Dendritic cell treated with granulocyte-macrophage colony-stimulating factor and Interleukin-4, amounts not matched to agents 40 ng/mL and 50 ng/mL, for 4 days (primary cell): ENCODE measurements around the gene DIPK1A.

Experiments used
- H3K27ac Mint-ChIP-seq: one replicate; pipeline ENCODE4 v1.8.0; 2022; ENCODE audit warnings: mild to moderate bottlenecking, mixed read lengths
- H3K27me3 Mint-ChIP-seq: one replicate; pipeline ENCODE4 v1.8.0; 2022; ENCODE audit warnings: mild to moderate bottlenecking, mixed read lengths
- H3K36me3 Mint-ChIP-seq: one replicate; pipeline ENCODE4 v1.8.0; 2022; ENCODE audit warnings: low read depth, mixed read lengths
- H3K4me1 Mint-ChIP-seq: one replicate; pipeline ENCODE4 v1.8.0; 2022; ENCODE audit warnings: low read depth, mixed read lengths
- H3K4me3 Mint-ChIP-seq: one replicate; pipeline ENCODE4 v1.8.0; 2022; ENCODE audit warnings: mild to moderate bottlenecking, moderate library complexity, mixed read lengths
- H3K9me3 Mint-ChIP-seq: one replicate; pipeline ENCODE4 v1.8.0; 2022; ENCODE audit warnings: mixed read lengths
- intact Hi-C: fragments of 100-400 bp; cut with micrococcal nuclease; formaldehyde crosslinking; loops from one replicate; pipeline ENCODE4 v1.15.0; 2022

The DIPK1A gene

GRCh38 chr1:92853299-92853698 lies 108.0 kb downstream of the DIPK1A start:
- Mint-ChIP-seq H3K36me3 (peaks cover 54% of the 10 kb centered on the region), H3K4me3 (no peak overlapping the region), H3K27me3 (no peaks in the 10 kb centered on the region), H3K9me3 (no peaks in the 10 kb centered on the region), H3K4me1 (peaks cover 23% of the 10 kb centered on the region), H3K27ac (no peak overlapping the region)
- intact Hi-C loops = no loop called here

- H3K27ac Mint-ChIP-seq = no peak overlapping the region
- no peaks in the 10 kb centered on the region for H3K9me3 Mint-ChIP-seq
- no peaks in the 10 kb centered on the region for H3K27me3 Mint-ChIP-seq
- H3K4me3 Mint-ChIP-seq = no peak overlapping the region
- H3K4me1 Mint-ChIP-seq = peaks cover 23% of the 10 kb centered on the region
- peaks cover 53% of the 10 kb centered on the region for H3K36me3 Mint-ChIP-seq
- intact Hi-C loops = no loop called here
Observed at GRCh38 chr1:92851729-92852128, 109.5 kb downstream of the DIPK1A start.

GRCh38 chr1:92850019-92850418 lies 111.2 kb downstream of the DIPK1A start:
- Mint-ChIP-seq H3K4me3 (no peak overlapping the region), H3K27me3 (no peaks in the 10 kb centered on the region), H3K9me3 (no peaks in the 10 kb centered on the region), H3K4me1 (peaks cover 23% of the 10 kb centered on the region), H3K27ac (no peak overlapping the region), H3K36me3 (peaks cover 57% of the 10 kb centered on the region)
- intact Hi-C loops = no loop called here

- Mint-ChIP-seq H3K36me3 (peaks cover 73% of the 10 kb centered on the region), H3K4me3 (no peak overlapping the region), H3K4me1 (peaks cover 15% of the 10 kb centered on the region), H3K9me3 (no peaks in the 10 kb centered on the region), H3K27me3 (no peaks in the 10 kb centered on the region), H3K27ac (no peak overlapping the region)
- intact Hi-C loops = no loop called here
Observed at GRCh38 chr1:92848201-92848600, 113.1 kb downstream of the DIPK1A start.

- no peaks in the 10 kb centered on the region for H3K4me1 Mint-ChIP-seq
- no peak overlapping the region for H3K4me3 Mint-ChIP-seq
- H3K27me3 Mint-ChIP-seq = no peaks in the 10 kb centered on the region
- H3K9me3 Mint-ChIP-seq = no peaks in the 10 kb centered on the region
- intact Hi-C loops = no loop called here
- H3K27ac Mint-ChIP-seq = no peak overlapping the region
- H3K36me3 Mint-ChIP-seq = peaks cover 80% of the 10 kb centered on the region
Observed at GRCh38 chr1:92845908-92846307, 115.4 kb downstream of the DIPK1A start.

- peaks cover 83% of the 10 kb centered on the region for H3K36me3 Mint-ChIP-seq
- H3K9me3 Mint-ChIP-seq = no peaks in the 10 kb centered on the region
- intact Hi-C loops = no loop called here
- no peak overlapping the region for H3K4me3 Mint-ChIP-seq
- H3K27me3 Mint-ChIP-seq = no peaks in the 10 kb centered on the region
- H3K27ac Mint-ChIP-seq = no peak overlapping the region
- H3K4me1 Mint-ChIP-seq = no peaks in the 10 kb centered on the region
Observed at GRCh38 chr1:92844439-92844838, 116.8 kb downstream of the DIPK1A start.

- peaks cover 85% of the 10 kb centered on the region for H3K36me3 Mint-ChIP-seq
- H3K9me3 Mint-ChIP-seq = no peaks in the 10 kb centered on the region
- H3K4me1 Mint-ChIP-seq = no peaks in the 10 kb centered on the region
- no peak overlapping the region for H3K27ac Mint-ChIP-seq
- intact Hi-C loops = no loop called here
- H3K27me3 Mint-ChIP-seq = no peaks in the 10 kb centered on the region
- no peak overlapping the region for H3K4me3 Mint-ChIP-seq
Observed at GRCh38 chr1:92843429-92844352, 117.6 kb downstream of the DIPK1A start.

GRCh38 chr1:92843046-92843423 lies 118.2 kb downstream of the DIPK1A start:
- no peaks in the 10 kb centered on the region for H3K9me3 Mint-ChIP-seq
- intact Hi-C loops = no loop called here
- H3K4me1 Mint-ChIP-seq = no peaks in the 10 kb centered on the region
- H3K27ac Mint-ChIP-seq = no peak overlapping the region
- no peak overlapping the region for H3K4me3 Mint-ChIP-seq
- H3K36me3 Mint-ChIP-seq = peaks cover 87% of the 10 kb centered on the region
- no peaks in the 10 kb centered on the region for H3K27me3 Mint-ChIP-seq

GRCh38 chr1:92842082-92843045 lies 118.9 kb downstream of the DIPK1A start:
- Mint-ChIP-seq H3K36me3 (peaks cover 92% of the 10 kb centered on the region), H3K27me3 (no peaks in the 10 kb centered on the region), H3K27ac (no peak overlapping the region), H3K4me1 (no peaks in the 10 kb centered on the region), H3K9me3 (no peaks in the 10 kb centered on the region), H3K4me3 (no peak overlapping the region)
- intact Hi-C loops = no loop called here

GRCh38 chr1:92840600-92840999 lies 120.7 kb downstream of the DIPK1A start:
- peaks cover 98% of the 10 kb centered on the region for H3K36me3 Mint-ChIP-seq
- no peak overlapping the region for H3K4me3 Mint-ChIP-seq
- no peaks in the 10 kb centered on the region for H3K4me1 Mint-ChIP-seq
- no peaks in the 10 kb centered on the region for H3K9me3 Mint-ChIP-seq
- H3K27ac Mint-ChIP-seq = no peak overlapping the region
- intact Hi-C loops = no loop called here
- H3K27me3 Mint-ChIP-seq = no peaks in the 10 kb centered on the region

GRCh38 chr1:92839442-92839841 lies 121.8 kb downstream of the DIPK1A start:
- Mint-ChIP-seq H3K4me1 (peaks cover 7% of the 10 kb centered on the region), H3K36me3 (peaks cover 98% of the 10 kb centered on the region), H3K9me3 (no peaks in the 10 kb centered on the region), H3K27me3 (no peaks in the 10 kb centered on the region), H3K4me3 (no peak overlapping the region), H3K27ac (no peak overlapping the region)
- intact Hi-C loops = no loop called here

- Mint-ChIP-seq H3K27ac (no peak overlapping the region), H3K36me3 (peaks cover 98% of the 10 kb centered on the region), H3K9me3 (no peaks in the 10 kb centered on the region), H3K4me1 (peaks cover 17% of the 10 kb centered on the region), H3K27me3 (no peaks in the 10 kb centered on the region), H3K4me3 (no peak overlapping the region)
- intact Hi-C loops = no loop called here
Observed at GRCh38 chr1:92838519-92838918, 122.7 kb downstream of the DIPK1A start.

GRCh38 chr1:92837062-92837461 lies 124.2 kb downstream of the DIPK1A start:
- no peaks in the 10 kb centered on the region for H3K27me3 Mint-ChIP-seq
- peaks cover 98% of the 10 kb centered on the region for H3K36me3 Mint-ChIP-seq
- no peak overlapping the region for H3K4me3 Mint-ChIP-seq
- H3K27ac Mint-ChIP-seq = no peak overlapping the region
- H3K4me1 Mint-ChIP-seq = peaks cover 17% of the 10 kb centered on the region
- intact Hi-C loops = no loop called here
- H3K9me3 Mint-ChIP-seq = no peaks in the 10 kb centered on the region

- no peaks in the 10 kb centered on the region for H3K27me3 Mint-ChIP-seq
- H3K4me1 Mint-ChIP-seq = peaks cover 17% of the 10 kb centered on the region
- H3K36me3 Mint-ChIP-seq = peaks cover 79% of the 10 kb centered on the region
- no peak overlapping the region for H3K27ac Mint-ChIP-seq
- H3K4me3 Mint-ChIP-seq = no peak overlapping the region
- no peaks in the 10 kb centered on the region for H3K9me3 Mint-ChIP-seq
- intact Hi-C loops = no loop called here
Observed at GRCh38 chr1:92834617-92835016, 126.6 kb downstream of the DIPK1A start.
